PC-9 (cell line): ENCODE results near the gene ZMYM2. TPM values are rescaled to one million over a fixed set of nuclear protein-coding genes. Genes with fewer than 3 reads are reported as not detected.
A peak's percentile ranks its signal among the peaks of the same experiment; 100 is the strongest.

Experiments
- BruUV-seq: library from RNA; stranded (reverse); fragments of 400-500 nt; replicated peaks from 2 replicates; lab custom pipeline; 2021; lab: Mats Ljungman, UMichigan
- CTCF ChIA-PET: fragments of 300-600 bp; sonication (Branson Sonifier 250); formaldehyde crosslinking; loops from one replicate; lab custom pipeline; 2022; ENCODE audit warnings: antibody characterized with exemption; lab: Charles Lee
- POLR2A ChIA-PET: fragments of 300-600 bp; sonication (Branson Sonifier 250); formaldehyde crosslinking; loops from one replicate; lab custom pipeline; 2022; ENCODE audit warnings: antibody characterized with exemption; ENCODE audit not compliant: unreplicated experiment; lab: Charles Lee
- DNase-seq, 2 experiments: peaks; one replicate each; pipeline versions ENCODE4 v3.0.0 to v3.0.0-alpha.2; 2015 to 2022; ENCODE audit warnings: mixed read lengths in 1 of 2
- H2AFZ ChIP-seq: fragments of 200-600 bp; sonication (generic); 2 replicates; pipeline ENCODE4 v1.8.1; 2017; ENCODE audit warnings: antibody characterized with exemption
- H3F3A ChIP-seq: fragments of 200-600 bp; sonication (generic); 2 replicates; pipeline ENCODE4 v1.8.1; 2017; ENCODE audit warnings: antibody characterized with exemption, mild to moderate bottlenecking, low read depth; ENCODE audit not compliant: insufficient read depth
- H3K27ac ChIP-seq: fragments of 200-600 bp; sonication (generic); 2 replicates; pipeline ENCODE4 v1.6.1; 2016; ENCODE audit warnings: mixed run types
- H3K27me3 ChIP-seq: fragments of 200-600 bp; sonication (generic); 2 replicates; pipeline ENCODE4 v1.6.1; 2016; ENCODE audit warnings: low read depth, mixed run types; ENCODE audit not compliant: insufficient read depth
- H3K36me3 ChIP-seq: fragments of 200-600 bp; sonication (generic); 2 replicates; pipeline ENCODE4 v1.6.1; 2016; ENCODE audit warnings: low read depth, mixed run types
- H3K4me1 ChIP-seq: fragments of 200-600 bp; sonication (generic); replicated peaks from 2 replicates; pipeline ENCODE4 v1.6.1; 2016; ENCODE audit warnings: mixed run types; ENCODE audit not compliant: insufficient read depth
- H3K4me2 ChIP-seq: fragments of 200-600 bp; sonication (generic); 2 replicates; pipeline ENCODE4 v1.6.1; 2017; ENCODE audit warnings: mixed run types
- H3K4me3 ChIP-seq: fragments of 200-600 bp; sonication (generic); 2 replicates; pipeline ENCODE4 v1.6.1; 2016; ENCODE audit warnings: mixed run types
- H3K79me2 ChIP-seq: fragments of 200-600 bp; sonication (generic); 2 replicates; pipeline ENCODE4 v1.6.1; 2017; ENCODE audit warnings: low read depth, mixed run types
- H3K9me2 ChIP-seq: fragments of 200-600 bp; sonication (generic); 2 replicates; pipeline ENCODE4 v1.8.1; 2017; ENCODE audit warnings: mild to moderate bottlenecking; ENCODE audit not compliant: insufficient read depth
- H3K9me3 ChIP-seq: fragments of 200-600 bp; sonication (generic); 2 replicates; pipeline ENCODE4 v1.8.1; 2016; ENCODE audit warnings: low read depth; ENCODE audit not compliant: insufficient read depth
- H4K20me1 ChIP-seq: fragments of 200-600 bp; sonication (generic); 2 replicates; pipeline ENCODE4 v1.8.1; 2017; ENCODE audit not compliant: insufficient read depth
- EZH2 ChIP-seq: fragments of 200-600 bp; sonication (generic); IDR thresholded peaks from 2 replicates; pipeline ENCODE4 v1.8.0; 2017; ENCODE audit warnings: antibody characterized with exemption, low read depth
- intact Hi-C: fragments of 100-400 bp; cut with micrococcal nuclease; formaldehyde crosslinking; loops from one replicate; pipeline ENCODE4 v1.10.0; 2022; ENCODE audit not compliant: unreplicated experiment
- total RNA-seq: library from RNA; stranded (reverse); gene quantifications from 2 replicates; pipeline ENCODE4 v1.2.3, GENCODE V29; 2021
- TF ChIP-seq, protein P1 (sequence below): fragments of 200-600 bp; sonication (generic); conservative IDR thresholded peaks from 2 replicates; pipeline ENCODE4 v1.6.1; 2017; ENCODE audit warnings: mixed run types, antibody characterized with exemption, mild to moderate bottlenecking, moderate library complexity

The ZMYM2 gene
- total RNA-seq, 1 experiment from 2014 or later, result 55.1 TPM

DNA sequence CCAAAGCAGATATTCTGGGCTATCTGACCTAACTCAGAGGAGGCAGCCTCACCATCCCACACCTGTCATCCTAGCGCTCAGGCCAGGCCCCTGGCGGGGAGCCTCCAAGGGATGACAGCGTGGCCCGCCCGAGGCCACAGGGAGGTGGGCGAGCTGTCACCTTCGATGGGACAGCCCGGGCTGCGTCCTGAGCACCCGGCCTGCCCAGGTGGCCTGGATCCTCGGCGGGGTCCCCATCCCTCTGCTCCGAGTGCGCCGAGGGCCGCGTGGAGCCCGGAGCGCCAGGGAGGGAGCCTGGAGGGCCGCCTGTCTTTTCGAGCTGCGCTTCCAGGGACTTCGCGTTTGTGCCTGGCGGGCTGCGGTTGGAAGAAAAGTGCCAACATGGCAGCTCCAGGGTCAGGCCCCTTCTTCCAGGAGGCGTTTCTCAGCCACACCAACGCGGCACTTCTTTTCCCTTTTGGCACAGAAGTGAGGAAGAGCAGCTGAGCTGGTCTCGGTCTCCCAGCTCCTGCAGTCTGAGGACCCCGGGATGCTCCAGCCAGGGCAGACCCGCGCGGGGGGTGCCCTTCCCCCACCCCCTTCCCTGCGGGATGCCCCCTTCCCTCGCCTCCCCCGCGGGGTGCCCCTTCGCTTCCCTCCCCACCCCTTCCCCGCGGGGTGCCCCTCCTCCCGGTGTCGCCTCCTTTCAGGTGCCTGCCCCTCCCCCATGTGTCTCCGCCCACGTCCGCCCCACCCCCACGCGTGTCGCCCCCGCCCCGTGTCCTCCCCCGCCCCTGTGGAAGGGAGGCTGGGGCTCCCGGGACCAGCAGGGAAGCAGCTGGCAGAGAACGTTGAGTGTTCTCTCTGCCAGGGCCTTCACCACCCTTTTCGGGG, 160.0 kb downstream of the ZMYM2 start:
- Histone ChIP-seq H3F3A (peaks cover 24% of the 10 kb centered on the region), H3K9me2 (no peaks in the 10 kb centered on the region), H3K4me2 (peak overlapping the region; percentile 80), H3K36me3 (no peaks in the 10 kb centered on the region), H4K20me1 (no peaks in the 10 kb centered on the region), H3K9me3 (no peaks in the 10 kb centered on the region), H3K27ac (no peak overlapping the region), H3K79me2 (no peaks in the 10 kb centered on the region), H3K4me1 (peaks cover 20% of the 10 kb centered on the region), H3K27me3 (no peaks in the 10 kb centered on the region), H2AFZ (peak overlapping the region; percentile 96), H3K4me3 (peak overlapping the region; percentile 60)
- POLR2A ChIA-PET, result interaction anchor here (0.5 to 1.0 kb wide), 4 partner anchors 9 to 951 kb away, joined by 3 to 10 read pairs (median 7); no protein-coding TSS in a partner anchor
- CTCF ChIA-PET, result interaction anchor here (1.8 kb wide), 1 partner anchor 9 kb away, joined by 8 read pairs; no protein-coding TSS in a partner anchor
- TF ChIP-seq EZH2, result no peak
- TF ChIP-seq, protein P1, sequence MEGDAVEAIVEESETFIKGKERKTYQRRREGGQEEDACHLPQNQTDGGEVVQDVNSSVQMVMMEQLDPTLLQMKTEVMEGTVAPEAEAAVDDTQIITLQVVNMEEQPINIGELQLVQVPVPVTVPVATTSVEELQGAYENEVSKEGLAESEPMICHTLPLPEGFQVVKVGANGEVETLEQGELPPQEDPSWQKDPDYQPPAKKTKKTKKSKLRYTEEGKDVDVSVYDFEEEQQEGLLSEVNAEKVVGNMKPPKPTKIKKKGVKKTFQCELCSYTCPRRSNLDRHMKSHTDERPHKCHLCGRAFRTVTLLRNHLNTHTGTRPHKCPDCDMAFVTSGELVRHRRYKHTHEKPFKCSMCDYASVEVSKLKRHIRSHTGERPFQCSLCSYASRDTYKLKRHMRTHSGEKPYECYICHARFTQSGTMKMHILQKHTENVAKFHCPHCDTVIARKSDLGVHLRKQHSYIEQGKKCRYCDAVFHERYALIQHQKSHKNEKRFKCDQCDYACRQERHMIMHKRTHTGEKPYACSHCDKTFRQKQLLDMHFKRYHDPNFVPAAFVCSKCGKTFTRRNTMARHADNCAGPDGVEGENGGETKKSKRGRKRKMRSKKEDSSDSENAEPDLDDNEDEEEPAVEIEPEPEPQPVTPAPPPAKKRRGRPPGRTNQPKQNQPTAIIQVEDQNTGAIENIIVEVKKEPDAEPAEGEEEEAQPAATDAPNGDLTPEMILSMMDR, result no peak
- BruUV-seq, result no TSS peak
- DNase-seq, result peak in 1 of 2 experiments; percentile 52
- intact Hi-C loops, result no loop called here

DNA sequence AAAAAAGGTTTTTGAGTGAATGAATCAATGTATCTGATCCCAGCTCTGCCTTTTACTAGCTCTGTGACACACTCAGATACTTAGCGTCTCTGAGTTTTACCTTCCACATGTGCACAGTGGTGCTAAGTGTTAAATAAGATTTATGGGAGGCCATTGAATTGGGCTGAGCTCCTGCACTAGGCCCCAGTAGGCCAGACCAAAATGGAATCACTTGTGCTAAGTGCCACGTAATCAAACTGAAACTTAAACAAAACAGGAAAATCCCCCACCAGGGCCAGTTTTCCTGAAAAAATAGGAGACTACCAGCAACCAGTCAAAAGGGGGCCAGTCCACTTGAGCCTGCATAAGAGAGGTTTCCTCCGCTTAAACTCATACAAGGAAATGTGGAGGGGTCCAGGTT, 161.4 kb downstream of the ZMYM2 start:
- Histone ChIP-seq H3K4me3 (peak overlapping the region; percentile 65), H3K36me3 (no peaks in the 10 kb centered on the region), H3K79me2 (no peaks in the 10 kb centered on the region), H3K27me3 (no peaks in the 10 kb centered on the region), H3K4me1 (peaks cover 25% of the 10 kb centered on the region), H3K9me3 (no peaks in the 10 kb centered on the region), H3K9me2 (no peaks in the 10 kb centered on the region), H3K4me2 (peak overlapping the region; percentile 80), H4K20me1 (no peaks in the 10 kb centered on the region), H2AFZ (peak overlapping the region; percentile 91), H3K27ac (peak overlapping the region; percentile 89), H3F3A (peaks cover 24% of the 10 kb centered on the region)
- ChIA-PET POLR2A (no interaction called here), CTCF (no interaction called here)
- TF ChIP-seq, protein P1, result no peak
- no peak for TF ChIP-seq EZH2
- TSS peak; percentile 94 for BruUV-seq
- intact Hi-C loops, result loop anchor here (10.0 kb wide), 1 partner anchor 515 kb away; no protein-coding TSS in a partner anchor
- DNase-seq, result no peak

DNA sequence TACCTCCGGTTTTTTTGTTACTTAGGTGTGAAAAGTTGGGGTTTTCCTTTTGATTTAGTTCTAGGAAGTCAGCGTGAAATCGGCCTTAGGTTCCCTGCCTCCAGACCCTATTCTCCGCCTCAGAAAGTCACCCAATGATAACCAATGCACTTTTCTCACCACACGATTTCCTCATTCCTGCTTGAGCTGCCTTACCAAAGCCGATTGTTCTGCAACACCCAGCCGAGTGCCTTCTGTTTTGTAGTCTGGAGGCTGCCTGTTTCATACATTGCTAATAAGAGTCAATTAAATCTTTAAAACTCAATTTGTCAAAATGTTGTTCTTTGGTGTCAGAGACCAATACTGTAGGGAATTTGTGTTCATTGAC, 162.6 kb downstream of the ZMYM2 start:
- CTCF ChIA-PET, result no interaction called here
- TF ChIP-seq EZH2, result no peak
- TF ChIP-seq, protein P1, result no peak
- intact Hi-C loops, result loop anchor here (10.0 kb wide), 1 partner anchor 516 kb away; no protein-coding TSS in a partner anchor
- Histone ChIP-seq H3K36me3 (no peaks in the 10 kb centered on the region), H3K9me2 (no peaks in the 10 kb centered on the region), H3K79me2 (no peaks in the 10 kb centered on the region), H3K4me2 (peak overlapping the region; percentile 80), H2AFZ (peak overlapping the region; percentile 91), H3K4me1 (peaks cover 25% of the 10 kb centered on the region), H3K27me3 (no peaks in the 10 kb centered on the region), H3K9me3 (no peaks in the 10 kb centered on the region), H3K27ac (peak overlapping the region; percentile 89), H4K20me1 (no peaks in the 10 kb centered on the region), H3K4me3 (peak overlapping the region; percentile 65), H3F3A (peaks cover 24% of the 10 kb centered on the region)
- POLR2A ChIA-PET, result interaction anchor here (0.6 kb wide), 2 partner anchors 133 to 775 kb away, joined by 3 to 9 read pairs; no protein-coding TSS in a partner anchor
- TSS peak; percentile 77 for BruUV-seq
- DNase-seq, result peak; percentile 30 to 78
